Lung microvascular endothelial cell (primary cell): ENCODE measurements around the gene B4GALNT3. TPM values are rescaled to one million over a fixed set of nuclear protein-coding genes. Genes with fewer than 3 reads are reported as not detected.

Experiments
- DNase-seq, 2 donors: peaks; one replicate each; pipeline versions ENCODE4 v3.0.0 to v3.0.0-alpha.2; 2010; ENCODE audit warnings: low read depth in 2 of 2
- total RNA-seq: library from RNA; depleted of rRNA; stranded (reverse); fragments of >200 nt; gene quantifications from 2 replicates; pipeline ENCODE4 v1.2.1, GENCODE V29; 2014

B4GALNT3 gene
- total RNA-seq, 1 donor from 2014 or later = under 0.01 TPM

- DNase-seq = no peak
Measured at GRCh38 chr12:508795-509194, 49.1 kb downstream of the B4GALNT3 start.

DNA sequence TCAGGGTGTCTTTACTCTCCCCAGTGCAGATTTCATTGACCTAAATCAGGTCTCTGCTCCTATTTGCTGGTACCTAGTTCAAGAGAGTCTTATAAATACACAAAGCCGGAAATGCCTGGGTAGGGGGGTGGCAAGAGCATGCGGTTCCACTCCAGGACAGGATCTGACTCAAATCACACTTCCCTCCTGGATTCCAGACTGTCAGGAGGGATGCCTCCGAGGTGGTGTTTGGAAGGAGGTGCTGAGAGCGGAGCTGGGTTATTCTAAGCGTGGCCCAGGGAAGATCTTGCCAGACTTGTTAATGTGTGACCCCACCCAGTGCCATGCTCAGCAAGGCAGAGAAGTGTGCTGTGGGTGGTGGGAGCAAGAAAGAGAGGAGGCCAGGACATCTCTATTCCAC lies 49.8 kb downstream of the B4GALNT3 start:
- peak; percentile 48 to 82 for DNase-seq

GRCh38 chr12:510071-510825 lies 50.5 kb downstream of the B4GALNT3 start:
- DNase-seq = peak in 1 of 2 donors; percentile 24

DNA sequence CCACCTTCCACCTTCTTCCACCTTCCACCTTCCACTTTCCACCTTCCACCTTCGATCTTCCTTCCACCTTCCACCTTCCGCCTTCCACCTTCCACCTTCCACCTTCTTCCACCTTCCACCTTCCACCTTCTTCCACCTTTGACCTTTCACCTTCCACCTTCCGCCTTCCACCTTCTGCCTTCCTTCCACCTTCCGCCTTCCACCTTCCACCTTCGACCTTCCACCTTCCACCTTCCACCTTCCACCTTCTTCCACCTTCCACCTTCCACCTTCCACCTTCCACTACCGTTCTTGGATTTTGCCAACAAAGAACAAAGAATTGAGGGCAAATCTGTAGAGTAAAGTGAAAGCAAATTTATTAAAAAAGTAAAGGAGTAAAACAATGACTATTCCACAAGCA lies 53.2 kb downstream of the B4GALNT3 start:
- DNase-seq = no peak

- DNase-seq = no peak
Measured at GRCh38 chr12:513446-513845, 53.7 kb downstream of the B4GALNT3 start.

- no peak for DNase-seq
Measured at GRCh38 chr12:517538-517937, 57.8 kb downstream of the B4GALNT3 start.

DNA sequence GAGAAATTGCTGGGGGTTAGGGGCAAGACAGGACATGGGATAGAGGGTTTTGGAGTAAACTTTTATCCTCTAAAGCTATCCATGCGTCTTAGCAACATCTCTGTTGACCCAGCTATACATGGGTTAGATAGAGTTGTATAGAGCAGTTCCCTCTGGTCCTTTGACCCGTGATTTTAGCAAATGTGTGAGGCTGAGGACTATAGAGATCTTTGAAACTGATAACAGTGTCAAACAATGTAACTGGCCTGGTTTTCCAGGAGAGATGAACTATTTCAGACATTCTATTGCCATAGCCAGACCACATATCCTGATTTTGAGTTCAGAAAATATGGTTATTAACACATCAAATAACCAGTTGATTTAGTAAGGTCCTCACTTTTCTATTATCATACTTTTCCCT lies 60.4 kb downstream of the B4GALNT3 start:
- no peak for DNase-seq

DNA sequence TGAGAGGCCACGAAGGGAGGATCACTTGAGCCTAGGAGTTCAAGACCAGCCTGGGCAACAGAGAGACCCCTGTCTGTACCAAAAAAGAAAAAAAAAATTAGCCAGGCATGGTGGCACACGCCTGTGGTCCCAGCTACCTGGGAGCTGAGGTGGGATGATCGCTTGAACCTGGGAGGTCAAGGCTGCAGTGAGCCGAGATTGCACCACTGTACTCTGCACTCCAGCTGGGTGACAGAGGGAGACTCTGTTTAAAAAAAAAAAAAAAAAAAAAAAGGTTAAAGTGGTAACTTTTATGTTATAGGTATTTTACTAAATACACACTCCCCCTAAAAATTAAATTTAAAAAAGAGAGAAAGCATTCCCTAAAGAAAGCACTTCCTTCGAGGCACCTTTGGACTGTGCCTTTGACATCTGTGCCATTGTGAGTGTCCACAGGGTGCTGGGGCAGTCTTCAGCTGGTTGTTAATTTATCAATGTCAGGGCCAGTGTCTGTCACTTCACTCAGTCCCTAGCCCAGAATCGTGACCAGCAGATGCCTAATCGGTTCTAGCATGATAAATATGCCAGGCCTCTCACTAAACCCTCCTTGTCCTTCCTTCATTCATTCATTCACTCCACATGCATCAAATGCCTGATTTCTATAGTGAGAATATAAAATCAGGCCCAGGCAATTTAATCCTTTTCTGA lies 63.1 kb downstream of the B4GALNT3 start:
- DNase-seq = no peak

GRCh38 chr12:524167-524951 lies 64.6 kb downstream of the B4GALNT3 start:
- peak in 1 of 2 donors; percentile 24 for DNase-seq

DNA sequence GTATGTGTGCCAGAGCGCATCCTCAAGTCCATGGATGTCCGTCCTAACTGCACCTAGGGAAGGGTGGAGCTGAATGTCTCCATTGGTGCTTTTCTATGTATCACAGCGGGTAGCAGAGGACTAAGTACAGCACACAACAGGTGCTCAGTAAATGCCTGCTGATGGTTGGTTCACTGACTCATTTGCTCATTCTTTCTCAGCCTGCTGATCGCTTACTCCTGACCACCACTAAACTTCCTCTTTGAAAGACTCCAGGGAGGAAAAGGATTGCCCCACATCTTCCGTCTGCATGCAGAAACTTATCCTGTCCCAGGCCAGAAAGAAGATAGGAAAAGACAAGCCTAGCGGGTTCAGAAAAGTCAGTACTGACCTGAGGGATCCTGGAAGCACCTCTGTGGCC lies 66.3 kb downstream of the B4GALNT3 start:
- no peak for DNase-seq

- DNase-seq = no peak
Measured at GRCh38 chr12:527241-527640, 67.5 kb downstream of the B4GALNT3 start.

DNA sequence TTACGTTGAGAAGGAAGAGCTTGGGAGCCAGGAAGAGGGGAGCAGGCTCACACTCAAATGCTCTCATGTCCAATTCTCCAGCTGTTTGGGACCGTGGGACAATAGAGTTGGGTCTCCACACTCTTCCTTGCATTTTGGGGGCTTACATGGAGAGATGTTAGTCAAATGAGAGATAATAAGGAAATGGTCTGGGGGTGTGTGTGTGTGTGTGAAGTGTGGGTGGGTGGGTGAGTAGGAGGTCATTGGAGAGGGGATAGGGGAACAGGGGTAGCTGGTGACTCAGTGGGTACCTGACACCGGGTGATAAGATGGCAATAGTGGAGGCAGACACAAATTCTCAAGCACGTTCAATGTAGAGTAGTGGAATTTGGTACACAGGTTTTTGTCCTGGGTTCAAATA lies 68.0 kb downstream of the B4GALNT3 start:
- DNase-seq = no peak

GRCh38 chr12:530308-530707 lies 70.6 kb downstream of the B4GALNT3 start:
- DNase-seq = peak; percentile 16 to 87

- no peak for DNase-seq
Measured at GRCh38 chr12:530821-531220, 71.1 kb downstream of the B4GALNT3 start.

- no peak for DNase-seq
Measured at GRCh38 chr12:531951-532585, 72.3 kb downstream of the B4GALNT3 start.

DNA sequence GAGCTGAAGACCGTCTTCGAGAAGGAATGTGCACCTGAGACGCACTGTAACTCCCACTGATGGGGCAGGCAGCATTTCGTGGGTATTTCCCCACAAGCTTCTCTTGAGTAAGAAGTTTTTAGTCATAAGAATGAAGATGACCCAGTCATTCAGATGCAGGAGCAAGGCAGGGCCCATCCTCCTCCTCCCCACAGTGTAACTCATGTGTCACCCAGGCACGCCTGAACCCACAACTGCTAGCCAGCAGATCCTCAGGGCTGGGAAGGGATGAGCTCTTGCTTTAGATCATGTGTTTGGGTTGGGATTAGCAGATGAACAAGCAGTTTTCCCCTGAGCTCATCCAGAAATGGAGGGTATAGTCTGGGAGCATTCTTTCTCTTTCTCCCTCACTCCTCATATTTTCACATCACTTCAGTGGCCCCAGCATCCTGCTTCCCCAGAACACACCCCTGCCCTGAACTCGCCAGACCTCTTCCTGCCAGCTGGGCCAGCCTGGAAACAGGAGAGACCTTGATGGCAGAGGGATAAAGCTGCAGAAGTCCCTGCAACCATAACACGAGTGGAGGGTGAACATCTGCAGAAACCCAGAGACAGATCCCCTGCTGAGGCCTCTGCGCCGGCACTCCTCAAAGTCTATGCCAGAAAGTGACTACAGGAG lies 73.3 kb downstream of the B4GALNT3 start:
- DNase-seq = no peak

GRCh38 chr12:533718-534117 lies 74.0 kb downstream of the B4GALNT3 start:
- no peak for DNase-seq

DNA sequence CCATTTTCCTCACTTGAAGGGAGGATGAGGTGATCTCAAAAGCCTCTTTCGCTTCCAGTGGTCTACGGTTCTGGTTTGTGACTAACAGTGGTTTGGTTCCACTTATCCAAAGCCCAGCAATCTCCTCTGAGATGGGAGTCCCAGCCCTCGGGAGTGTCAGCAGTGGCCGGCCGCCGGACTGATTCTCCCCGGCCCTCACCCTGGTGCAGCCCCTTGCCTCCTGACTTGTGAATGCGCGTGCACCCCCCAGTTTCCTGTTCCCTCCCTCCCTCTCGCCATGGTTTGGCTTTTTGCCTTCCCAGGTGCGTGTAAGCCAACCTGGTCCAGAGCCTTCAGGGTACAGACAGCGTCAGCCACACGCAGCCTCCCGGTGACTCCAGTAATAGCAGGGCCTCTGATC lies 74.5 kb downstream of the B4GALNT3 start:
- DNase-seq = no peak

DNA sequence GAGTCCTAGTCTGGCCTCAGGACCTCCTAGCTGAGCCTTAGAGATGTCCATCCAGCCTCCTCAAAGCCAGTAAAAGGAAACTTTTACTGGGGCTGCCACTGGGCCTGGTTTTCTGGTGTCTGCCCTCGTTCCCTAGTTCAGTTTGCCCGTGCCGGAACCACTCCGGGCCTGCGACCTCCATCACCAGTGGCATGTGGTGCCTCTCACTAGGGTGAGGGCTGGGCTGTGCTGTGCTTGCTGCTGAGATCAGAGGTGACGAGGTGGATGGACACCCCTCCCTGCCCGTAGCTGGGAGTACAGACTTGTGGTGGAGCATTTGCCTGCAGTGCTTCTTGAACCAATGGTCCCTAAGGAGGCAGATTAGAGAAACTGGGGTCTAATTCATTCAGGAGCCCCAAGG lies 75.7 kb downstream of the B4GALNT3 start:
- DNase-seq = no peak

GRCh38 chr12:536751-537245 lies 77.1 kb downstream of the B4GALNT3 start:
- no peak for DNase-seq

DNA sequence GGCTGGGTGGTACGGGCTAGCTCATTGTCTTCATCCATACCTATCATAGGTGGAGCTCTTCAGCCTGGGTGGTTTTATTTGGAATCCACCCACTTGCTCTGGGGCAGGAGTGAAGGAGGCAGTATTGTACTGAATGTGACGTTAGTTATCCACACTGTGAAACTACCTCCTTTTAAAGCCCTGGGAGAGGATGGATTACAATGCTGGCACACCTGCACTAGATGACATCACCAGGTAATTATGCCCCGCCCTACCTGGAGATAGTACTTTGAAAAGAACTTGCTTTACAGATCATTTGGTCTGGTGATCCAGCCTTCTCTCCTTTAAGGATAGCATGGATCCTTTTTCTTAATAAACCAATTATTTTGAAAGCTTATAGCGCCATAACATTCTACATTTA lies 78.0 kb downstream of the B4GALNT3 start:
- DNase-seq = no peak
